ENCODE results near the gene SH3TC1. TPM values are rescaled to one million over a fixed set of nuclear protein-coding genes. Genes with fewer than 3 reads are reported as not detected.

The SH3TC1 gene
- 10 to 100 TPM in 2 of 8 experiments, 1 to 10 TPM in 4, under 1 TPM in 2; 0.96 to 22.2 (median 3.6) TPM for total RNA-seq

GRCh38 chr4:8198906-8199593 is at the start of gene SH3TC1:
TSS of gene SH3TC1 (plus strand) at chr4:8199290. CDS start at chr4:8205195, 5,905 bp downstream.
- Histone ChIP-seq H3K4me3 (no peak within 1 kb of the TSS), H3K27ac (peak within 1 kb of the TSS; percentile 44 to 83), H3K4me1 (replicated peaks in 1 of 2) (peaks cover 31 to 51% of the 10 kb centered on the region in 2 donors)
- in situ Hi-C loops (cut with MboI; ENCODE audit: low pct_unique_long_range_greater_than_20kb in 2 of 9, low sequenced_read_pairs in 9 of 9, unreplicated experiment in 9 of 9): no loop called here
- peak; percentile 86 to 99 (median 94) for ATAC-seq (replicated peaks in 6 of 8)
- WGBS, 10 experiments: 0 to 20% (median 0%) methylated on average over 1 of the region's 32 CpGs; no CpG with 5 or more reads in 7 of the 10 experiments

- no peak for ATAC-seq (replicated peaks in 6 of 8)
- in situ Hi-C loops (cut with MboI; ENCODE audit: low pct_unique_long_range_greater_than_20kb in 2 of 9, low sequenced_read_pairs in 9 of 9, unreplicated experiment in 9 of 9): no loop called here
Measured at GRCh38 chr4:8149664-8150063, 49.4 kb upstream of the SH3TC1 start.

GRCh38 chr4:8150152-8151090 is 48.7 kb upstream of the SH3TC1 start:
- 65 to 100% (median 91%) methylated on average over 1 to 9 of the region's 29 CpGs; no CpG with 5 or more reads in 4 of the 10 experiments for WGBS, 10 experiments
- no peak overlapping the region for H3K27ac ChIP-seq

More at GRCh38 chr4:8149664-8150063, 49.4 kb upstream of the SH3TC1 start:
- WGBS, 10 experiments: no CpG with 5 or more reads among the region's 7 CpGs
- Histone ChIP-seq H3K27ac (no peak overlapping the region), H3K4me3 (no peak overlapping the region), H3K4me1 (replicated peaks in 1 of 2) (peaks cover 27 to 30% of the 10 kb centered on the region in 2 donors)

GRCh38 chr4:8151165-8151650 is 47.9 kb upstream of the SH3TC1 start:
- in situ Hi-C loops (cut with MboI; ENCODE audit: low pct_unique_long_range_greater_than_20kb in 2 of 9, low sequenced_read_pairs in 9 of 9, unreplicated experiment in 9 of 9): no loop called here
- H3K27ac ChIP-seq: no peak overlapping the region
- 71 to 80% methylated on average over 6 to 7 of the region's 15 CpGs; no CpG with 5 or more reads in 8 of the 10 experiments for WGBS, 10 experiments
- no peak overlapping the region for H3K4me3 ChIP-seq
- peaks cover 11 to 14% of the 10 kb centered on the region in 2 donors for H3K4me1 ChIP-seq (replicated peaks in 1 of 2)
- ATAC-seq (replicated peaks in 6 of 8): no peak

More at GRCh38 chr4:8150152-8151090, 48.7 kb upstream of the SH3TC1 start:
- peak in 6 of 8 experiments; percentile 15 to 76 (median 31) for ATAC-seq (replicated peaks in 6 of 8)
- H3K4me3 ChIP-seq: no peak overlapping the region
- in situ Hi-C loops (cut with MboI; ENCODE audit: low pct_unique_long_range_greater_than_20kb in 2 of 9, low sequenced_read_pairs in 9 of 9, unreplicated experiment in 9 of 9): no loop called here
- H3K4me1 ChIP-seq (replicated peaks in 1 of 2): peaks cover 19 to 22% of the 10 kb centered on the region in 2 donors

GRCh38 chr4:8152090-8152864 is 46.8 kb upstream of the SH3TC1 start:
- H3K4me1 ChIP-seq (replicated peaks in 1 of 2): peaks cover 7 to 8% of the 10 kb centered on the region in 2 donors
- no peak overlapping the region for H3K4me3 ChIP-seq
- WGBS, 10 experiments: 74 to 98% (median 80%) methylated on average over 4 to 12 of the region's 39 CpGs; no CpG with 5 or more reads in 5 of the 10 experiments
- H3K27ac ChIP-seq: no peak overlapping the region
- in situ Hi-C loops (cut with MboI; ENCODE audit: low pct_unique_long_range_greater_than_20kb in 2 of 9, low sequenced_read_pairs in 9 of 9, unreplicated experiment in 9 of 9): no loop called here
- ATAC-seq (replicated peaks in 6 of 8): no peak

GRCh38 chr4:8152865-8153257 is 46.2 kb upstream of the SH3TC1 start:
- no peak overlapping the region for H3K4me3 ChIP-seq
- no peak overlapping the region for H3K27ac ChIP-seq
- ATAC-seq (replicated peaks in 6 of 8): peak in 1 of 8 experiments; percentile 8
- WGBS, 10 experiments: 33 to 93% (median 83%) methylated on average over 1 to 3 of the region's 6 CpGs; no CpG with 5 or more reads in 5 of the 10 experiments
- peaks cover 6% of the 10 kb centered on the region in 2 donors for H3K4me1 ChIP-seq (replicated peaks in 1 of 2)
- in situ Hi-C loops (cut with MboI; ENCODE audit: low pct_unique_long_range_greater_than_20kb in 2 of 9, low sequenced_read_pairs in 9 of 9, unreplicated experiment in 9 of 9): no loop called here

- Histone ChIP-seq H3K4me1 (replicated peaks in 1 of 2) (peaks cover 4 to 5% of the 10 kb centered on the region in 2 donors), H3K27ac (no peak overlapping the region), H3K4me3 (no peak overlapping the region)
- ATAC-seq (replicated peaks in 6 of 8): no peak
- in situ Hi-C loops (cut with MboI; ENCODE audit: low pct_unique_long_range_greater_than_20kb in 2 of 9, low sequenced_read_pairs in 9 of 9, unreplicated experiment in 9 of 9): no loop called here
- WGBS, 10 experiments: 47 to 100% (median 74%) methylated on average over 1 to 7 of the region's 10 CpGs; no CpG with 5 or more reads in 1 of the 10 experiments
Measured at GRCh38 chr4:8153441-8153840, 45.6 kb upstream of the SH3TC1 start.

- 57 to 91% (median 81%) methylated on average over 2 to 5 of the region's 6 CpGs; no CpG with 5 or more reads in 6 of the 10 experiments for WGBS, 10 experiments
- no peak overlapping the region for H3K27ac ChIP-seq
- ATAC-seq (replicated peaks in 6 of 8): no peak
- in situ Hi-C loops (cut with MboI; ENCODE audit: low pct_unique_long_range_greater_than_20kb in 2 of 9, low sequenced_read_pairs in 9 of 9, unreplicated experiment in 9 of 9): no loop called here
- no peak overlapping the region for H3K4me3 ChIP-seq
- H3K4me1 ChIP-seq (replicated peaks in 1 of 2): peaks cover 8 to 10% of the 10 kb centered on the region in 2 donors
Measured at GRCh38 chr4:8155048-8155447, 44.0 kb upstream of the SH3TC1 start.

GRCh38 chr4:8155660-8156421 is 43.2 kb upstream of the SH3TC1 start:
- H3K27ac ChIP-seq: no peak overlapping the region
- peaks cover 8 to 17% of the 10 kb centered on the region in 2 donors for H3K4me1 ChIP-seq (replicated peaks in 1 of 2)
- in situ Hi-C loops (cut with MboI; ENCODE audit: low pct_unique_long_range_greater_than_20kb in 2 of 9, low sequenced_read_pairs in 9 of 9, unreplicated experiment in 9 of 9): no loop called here
- ATAC-seq (replicated peaks in 6 of 8): no peak
- no peak overlapping the region for H3K4me3 ChIP-seq
- 20 to 95% (median 67%) methylated on average over 1 to 8 of the region's 14 CpGs; no CpG with 5 or more reads in 2 of the 10 experiments for WGBS, 10 experiments

- Histone ChIP-seq H3K4me1 (replicated peaks in 1 of 2) (peaks cover 8 to 18% of the 10 kb centered on the region in 2 donors), H3K27ac (no peak overlapping the region), H3K4me3 (no peak overlapping the region)
- ATAC-seq (replicated peaks in 6 of 8): no peak
- in situ Hi-C loops (cut with MboI; ENCODE audit: low pct_unique_long_range_greater_than_20kb in 2 of 9, low sequenced_read_pairs in 9 of 9, unreplicated experiment in 9 of 9): no loop called here
- 0 to 80% (median 51%) methylated on average over 1 to 4 of the region's 8 CpGs; no CpG with 5 or more reads in 5 of the 10 experiments for WGBS, 10 experiments
Measured at GRCh38 chr4:8156617-8157016, 42.5 kb upstream of the SH3TC1 start.

- ATAC-seq (replicated peaks in 6 of 8): no peak
- WGBS, 10 experiments: 0 to 80% (median 10%) methylated on average over 1 to 9 of the region's 15 CpGs; no CpG with 5 or more reads in 5 of the 10 experiments
- Histone ChIP-seq H3K4me3 (peak overlapping the region; percentile 48 to 71 (median 54)), H3K27ac (no peak overlapping the region), H3K4me1 (replicated peaks in 1 of 2) (peaks cover 8 to 18% of the 10 kb centered on the region in 2 donors)
- in situ Hi-C loops (cut with MboI; ENCODE audit: low pct_unique_long_range_greater_than_20kb in 2 of 9, low sequenced_read_pairs in 9 of 9, unreplicated experiment in 9 of 9): no loop called here
Measured at GRCh38 chr4:8157496-8157895, 41.6 kb upstream of the SH3TC1 start.

Data from motor neuron (in vitro differentiated cells).